Lung (tissue), 12 donors: ENCODE measurements around the gene FOXP1. TPM values are rescaled to one million over a fixed set of nuclear protein-coding genes. Genes with fewer than 3 reads are reported as not detected.

Experiments
- ATAC-seq: fragments of 200-7000 bp; cut with Tn5 transposase; one replicate; pipeline ENCODE4 v1.9.1; 2020; ENCODE audit warnings: moderate number of reproducible peaks; ENCODE audit not compliant: insufficient read depth, low FRiP score
- DNase-seq, 3 donors: peaks; one replicate each; pipeline ENCODE4 v3.0.0-alpha.2; 2013 to 2017
- H3K27ac ChIP-seq, 2 donors: one replicate each; pipeline ENCODE4 v1.5.1; 2013; ENCODE audit warnings: mild to moderate bottlenecking in 2 of 2, moderate library complexity in 2 of 2, control low read depth in 1 of 2, inconsistent platforms in 1 of 2, low read depth in 1 of 2, low read length in 1 of 2
- H3K27me3 ChIP-seq, 3 donors: one replicate each; pipeline ENCODE4 v1.5.1; 2013; ENCODE audit warnings: low read length in 2 of 3; ENCODE audit not compliant: control insufficient read depth in 3 of 3, insufficient read depth in 3 of 3
- H3K36me3 ChIP-seq, 4 donors: one replicate each; pipeline ENCODE4 v1.5.1; 2013; ENCODE audit warnings: low read length in 4 of 4, mild to moderate bottlenecking in 1 of 4, moderate library complexity in 1 of 4; ENCODE audit not compliant: control insufficient read depth in 4 of 4, insufficient read depth in 4 of 4
- H3K4me1 ChIP-seq, 5 donors: one replicate each; pipeline ENCODE4 v1.5.1; 2013; ENCODE audit warnings: low read length in 5 of 5, mild to moderate bottlenecking in 2 of 5, moderate library complexity in 1 of 5; ENCODE audit not compliant: control insufficient read depth in 5 of 5, insufficient read depth in 5 of 5
- H3K4me3 ChIP-seq: one replicate; pipeline ENCODE4 v1.5.1; 2013; ENCODE audit warnings: mild to moderate bottlenecking, control low read depth, moderate library complexity
- H3K9ac ChIP-seq, 2 donors: one replicate each; pipeline ENCODE4 v1.5.1; 2013; ENCODE audit warnings: low read length in 2 of 2, control low read depth in 1 of 2; ENCODE audit not compliant: insufficient read depth in 1 of 2
- H3K9me3 ChIP-seq, 4 donors: one replicate each; pipeline ENCODE4 v1.5.1; 2013; ENCODE audit warnings: low read length in 3 of 4, mild to moderate bottlenecking in 1 of 4, moderate library complexity in 1 of 4; ENCODE audit not compliant: control insufficient read depth in 4 of 4, insufficient read depth in 3 of 4
- CTCF ChIP-seq: IDR thresholded peaks from 2 replicates; pipeline ENCODE4 v1.5.1; 2012; ENCODE audit warnings: mild to moderate bottlenecking; ENCODE audit errors: control extremely low read depth, extremely low read depth
- WGBS, 2 donors: extraction: QIAGEN DNeasy Blood & Tissue Kit; methylation state at CpG; one replicate each; pipeline ENCODE4 v1.1.7; 2013; 5-methylcytosine and 5-hydroxymethylcytosine counted together
- polyA plus RNA-seq, 2 donors: library from polyadenylated mRNA; stranded (reverse); fragments of 200-250 nt; gene quantifications; one replicate each; pipeline ENCODE4 v1.2.1, GENCODE V29; 2013
- total RNA-seq, 2 donors: library from RNA; depleted of rRNA in 1 of 2; stranded (reverse); fragments of >200 nt in 1 of 2; gene quantifications; one replicate each; pipeline ENCODE4 v1.2.1, GENCODE V29; 2014 to 2021
- donor health status: control.
- donor health status: control.
- donor health status: Bipolar disorder and iron deficiency.
- donor health status: healthy.
- donor health status: DM: yes; HTN: yes; CAD: no.

FOXP1 gene
- total and polyA plus RNA-seq, 4 donors: 13.8 to 287 (median 73.9) TPM

GRCh38 chr3:71509066-71509465 is 74.5 kb downstream of the FOXP1 start:
- H3K4me3 ChIP-seq: no peak overlapping the region
- no peaks in the 10 kb centered on the region for H3K9me3 ChIP-seq
- no peaks in the 10 kb centered on the region for H3K36me3 ChIP-seq
- no peak overlapping the region for H3K27ac ChIP-seq
- TF ChIP-seq CTCF: no peak
- no peak for DNase-seq
- H3K9ac ChIP-seq: no peak overlapping the region
- no peaks in the 10 kb centered on the region for H3K27me3 ChIP-seq
- WGBS, 2 donors: 93 to 95% methylated on average over 3 of the region's 3 CpGs
- no peak for ATAC-seq
- peaks cover 0 to 9% (median 2%) of the 10 kb centered on the region in 5 donors for H3K4me1 ChIP-seq

- H3K36me3 ChIP-seq: no peaks in the 10 kb centered on the region
- ATAC-seq: no peak
- no peak overlapping the region for H3K27ac ChIP-seq
- WGBS, 2 donors: 81 to 83% methylated on average over 10 of the region's 10 CpGs
- no peak overlapping the region for H3K4me3 ChIP-seq
- no peaks in the 10 kb centered on the region for H3K27me3 ChIP-seq
- peaks cover 0 to 4% (median 2%) of the 10 kb centered on the region in 5 donors for H3K4me1 ChIP-seq
- H3K9me3 ChIP-seq: no peaks in the 10 kb centered on the region
- no peak overlapping the region for H3K9ac ChIP-seq
- TF ChIP-seq CTCF: no peak
- DNase-seq: no peak
Observed at GRCh38 chr3:71505767-71506350, 77.7 kb downstream of the FOXP1 start.

- TF ChIP-seq CTCF: no peak
- H3K27ac ChIP-seq: no peak overlapping the region
- ATAC-seq: no peak
- no peaks in the 10 kb centered on the region for H3K27me3 ChIP-seq
- H3K9ac ChIP-seq: no peak overlapping the region
- DNase-seq: no peak
- no peaks in the 10 kb centered on the region for H3K9me3 ChIP-seq
- WGBS, 2 donors: 72 to 76% methylated on average over 15 of the region's 15 CpGs
- no peaks in the 10 kb centered on the region for H3K36me3 ChIP-seq
- H3K4me1 ChIP-seq: peaks cover 0 to 5% (median 0%) of the 10 kb centered on the region in 5 donors
- no peak overlapping the region for H3K4me3 ChIP-seq
Observed at GRCh38 chr3:71504250-71505036, 79.1 kb downstream of the FOXP1 start.
